Ovary (tissue), 3 donors: Measurements from ENCODE around the gene TOM1L2.

Experiments
- EP300 ChIP-seq: sonication (generic); formaldehyde crosslinking; IDR thresholded peaks from one replicate; pipeline ENCODE4 v1.6.1; 2017; ENCODE audit warnings: antibody characterized with exemption
- POLR2A ChIP-seq: fragments of 450-650 bp; IDR thresholded peaks from one replicate; pipeline ENCODE4 v1.6.1; 2017; ENCODE audit warnings: antibody characterized with exemption, mild to moderate bottlenecking, moderate library complexity
- TF ChIP-seq, protein P1 (sequence below), 3 donors: fragments of 450-650 bp in 2 of 3; fragments of 200-600 bp in 1 of 3; IDR thresholded peaks; one replicate each; pipeline versions ENCODE4 v1.5.1 to v1.8.0; 2016 to 2022; ENCODE audit warnings: antibody characterized with exemption in 3 of 3, mild to moderate bottlenecking in 1 of 3
- donor health status: DM: no; HTN: no; CAD: no.

GRCh38 chr17:17809531-17810083, 162.6 kb downstream of the TOM1L2 start:
- TF ChIP-seq, protein P1, sequence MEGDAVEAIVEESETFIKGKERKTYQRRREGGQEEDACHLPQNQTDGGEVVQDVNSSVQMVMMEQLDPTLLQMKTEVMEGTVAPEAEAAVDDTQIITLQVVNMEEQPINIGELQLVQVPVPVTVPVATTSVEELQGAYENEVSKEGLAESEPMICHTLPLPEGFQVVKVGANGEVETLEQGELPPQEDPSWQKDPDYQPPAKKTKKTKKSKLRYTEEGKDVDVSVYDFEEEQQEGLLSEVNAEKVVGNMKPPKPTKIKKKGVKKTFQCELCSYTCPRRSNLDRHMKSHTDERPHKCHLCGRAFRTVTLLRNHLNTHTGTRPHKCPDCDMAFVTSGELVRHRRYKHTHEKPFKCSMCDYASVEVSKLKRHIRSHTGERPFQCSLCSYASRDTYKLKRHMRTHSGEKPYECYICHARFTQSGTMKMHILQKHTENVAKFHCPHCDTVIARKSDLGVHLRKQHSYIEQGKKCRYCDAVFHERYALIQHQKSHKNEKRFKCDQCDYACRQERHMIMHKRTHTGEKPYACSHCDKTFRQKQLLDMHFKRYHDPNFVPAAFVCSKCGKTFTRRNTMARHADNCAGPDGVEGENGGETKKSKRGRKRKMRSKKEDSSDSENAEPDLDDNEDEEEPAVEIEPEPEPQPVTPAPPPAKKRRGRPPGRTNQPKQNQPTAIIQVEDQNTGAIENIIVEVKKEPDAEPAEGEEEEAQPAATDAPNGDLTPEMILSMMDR (IDR thresholded peaks at IDR 0.05), result no peak
- TF ChIP-seq POLR2A, result no peak
- no peak for TF ChIP-seq EP300
